ENCODE data around the gene LYSMD3. TPM values are rescaled to one million over a fixed set of nuclear protein-coding genes. Genes with fewer than 3 reads are reported as not detected.
A peak's percentile ranks its signal among the peaks of the same experiment; 100 is the strongest.

LYSMD3 gene
- total and polyA plus RNA-seq, 9 of the 15 experiments (the other 6 are each of a cell fraction or from before 2014, with no cell fraction given) = 9.5 to 42.3 (median 20.7) TPM

- TF ChIP-seq HMBOX1 (IDR thresholded peaks at IDR 0.05) = peak; percentile 48; the same call in 1 of the 2 replicates
- TF ChIP-seq NRF1 (conservative IDR thresholded peaks at IDR 0.05 in 1 of 2, IDR thresholded peaks at IDR 0.05 in 1 of 2) = no peak
- TF ChIP-seq FIP1L1 (IDR thresholded peaks at IDR 0.05; ENCODE audit: low read depth, low read length, poor library complexity, severe bottlenecking) = no peak
- no peak for TF ChIP-seq MCM2 (IDR thresholded peaks at IDR 0.05; ENCODE audit: low read depth)
- TF ChIP-seq ZBTB9 (CRISPR knock-in tag; IDR thresholded peaks at IDR 0.05) = no peak
- TF ChIP-seq SFPQ (IDR thresholded peaks at IDR 0.05; ENCODE audit: low read depth, low read length) = no peak
- TF ChIP-seq ZNF12 (CRISPR knock-in tag; IDR thresholded peaks at IDR 0.05) = no peak
- TF ChIP-seq NFE2 (IDR thresholded peaks at IDR 0.05; ENCODE audit: low read depth) = peak; percentile 84
- TF ChIP-seq CHD7 (IDR thresholded peaks at IDR 0.05; ENCODE audit: low read depth, low read length) = no peak
- TF ChIP-seq ARID1B (IDR thresholded peaks at IDR 0.05) = 0 out of 2 replicates have a peak, but pooled peaks have one; percentile 28
- peak; percentile 53; the same call in 1 of the 2 replicates for TF ChIP-seq SMARCA4 (IDR thresholded peaks at IDR 0.05)
- TF ChIP-seq SMAD2 (IDR thresholded peaks at IDR 0.05; ENCODE audit: low read depth, low read length) = no peak
These were observed 724 bp upstream of the LYSMD3 start (continued) for GRCh38 chr5:90529939-90530677.

Data from K562 (cell line).